ENCODE results near the gene IER2.

GRCh38 chr19:13149628-13150186 is 504 bp upstream of the IER2 start:
- TF ChIP-seq CTCF (IDR thresholded peaks at IDR 0.05; ENCODE audit: insufficient read depth, low read length, poor library complexity, severe bottlenecking) (no peak), EZH2phosphoT487 (conservative IDR thresholded peaks at IDR 0.05; ENCODE audit: low read length) (no peak)
